K562 (cell line): ENCODE results near the gene ADAM15. TPM values are rescaled to one million over a fixed set of nuclear protein-coding genes. Genes with fewer than 3 reads are reported as not detected.

Experiments used
- CEBPZ ChIP-seq: fragments of 150-350 bp; IDR thresholded peaks from 2 replicates; pipeline ENCODE4 v1.6.1; 2014; ENCODE audit warnings: low read depth, mild to moderate bottlenecking, low read length, borderline replicate concordance
- ETS2 ChIP-seq: IDR thresholded peaks from 2 replicates; pipeline ENCODE4 v1.6.1; 2016; ENCODE audit warnings: borderline replicate concordance, missing genetic modification characterization, mild to moderate bottlenecking, moderate library complexity, missing compliant biosample characterization; ENCODE audit not compliant: poor library complexity, severe bottlenecking
- FIP1L1 ChIP-seq: fragments of 200-400 bp; formaldehyde crosslinking; IDR thresholded peaks from 2 replicates; pipeline ENCODE4 v1.6.1; 2018; ENCODE audit warnings: mild to moderate bottlenecking, low read depth, low read length; ENCODE audit not compliant: poor library complexity, severe bottlenecking
- FUS ChIP-seq: fragments of 200-400 bp; formaldehyde crosslinking; optimal IDR thresholded peaks from 2 replicates; pipeline ENCODE3; 2017; ENCODE audit warnings: low read depth, low read length
- HDAC6 ChIP-seq: IDR thresholded peaks from 2 replicates; pipeline ENCODE4 v1.6.1; 2012; ENCODE audit warnings: low read depth, mild to moderate bottlenecking, control low read depth, inconsistent platforms, low read length, moderate library complexity
- HLTF ChIP-seq: fragments of 450-650 bp; IDR thresholded peaks from 2 replicates; pipeline ENCODE4 v1.6.1; 2016
- KAT7 ChIP-seq: sonication (generic); formaldehyde crosslinking; IDR thresholded peaks from 2 replicates; pipeline ENCODE4 v1.8.0; 2022; ENCODE audit warnings: missing genetic modification reagents, mild to moderate bottlenecking, borderline replicate concordance
- KLF6 ChIP-seq: fragments of 250-450 bp; sonication (Bioruptor Pico); IDR thresholded peaks from 2 replicates; pipeline ENCODE4 v1.4.0; 2020; ENCODE audit warnings: mild to moderate bottlenecking, moderate library complexity, borderline replicate concordance
- NFIX ChIP-seq: fragments of 250-450 bp; sonication (Bioruptor Pico); IDR thresholded peaks from 2 replicates; pipeline ENCODE4 v1.4.0; 2020; ENCODE audit warnings: low read depth, mild to moderate bottlenecking, moderate library complexity
- RBM17 ChIP-seq: fragments of 200-400 bp; formaldehyde crosslinking; IDR thresholded peaks from 2 replicates; pipeline ENCODE4 v1.6.1; 2017; ENCODE audit warnings: low read depth, mild to moderate bottlenecking, low read length, borderline replicate concordance
- RBM22 ChIP-seq: fragments of 200-400 bp; formaldehyde crosslinking; IDR thresholded peaks from 2 replicates; pipeline ENCODE4 v1.6.1; 2018; ENCODE audit warnings: low read length, low read depth; ENCODE audit not compliant: poor library complexity, severe bottlenecking
- SMARCC2 ChIP-seq: fragments of 450-650 bp; IDR thresholded peaks from 2 replicates; pipeline ENCODE4 v1.6.1; 2017; ENCODE audit warnings: antibody characterized with exemption, moderate library complexity, mild to moderate bottlenecking, low read depth
- ZBTB17 ChIP-seq: fragments of 450-650 bp; formaldehyde crosslinking; IDR thresholded peaks from 2 replicates; pipeline ENCODE4 v1.4.0; 2020; ENCODE audit warnings: mild to moderate bottlenecking
- ZKSCAN1 ChIP-seq: fragments of 150-350 bp; IDR thresholded peaks from 2 replicates; pipeline ENCODE4 v1.6.1; 2016; ENCODE audit warnings: low read depth, low read length
- ZNF354B ChIP-seq: fragments of 250-450 bp; sonication (Bioruptor Pico); IDR thresholded peaks from 2 replicates; pipeline ENCODE4 v1.4.0; 2020
- ZNF445 ChIP-seq: fragments of 250-450 bp; sonication (Bioruptor Pico); IDR thresholded peaks from 2 replicates; pipeline ENCODE4 v1.4.0; 2020; ENCODE audit warnings: low read depth, mild to moderate bottlenecking, moderate library complexity
- polyA plus RNA-seq, 8 experiments: library from polyadenylated mRNA; depleted of rRNA in 4 of 8; stranded (reverse) in 5 of 8; unstranded in 3 of 8; fragments of >200 nt; fragmentation: Nextera tagmentation in 2 of 8; fragmentation: Illumina TruSeq in 1 of 8; extraction: Ambion mirVana in 2 of 8; extraction: Trizol in 1 of 8; gene quantifications; 2 replicates each; pipeline versions ENCODE4 v1.2.1 to v1.2.3, GENCODE V29; 2011 to 2014; ENCODE audit warnings: inconsistent platforms in 1 of 8, missing spikeins in 1 of 8
- total RNA-seq, 7 experiments: library from RNA; depleted of rRNA in 6 of 7; stranded (reverse); fragments of >200 nt in 6 of 7; fragmentation: Illumina TruSeq in 2 of 7; extraction: Trizol in 2 of 7; gene quantifications; 2 replicates each; pipeline versions ENCODE4 v1.2.1 to v1.2.3, GENCODE V29; 2011 to 2021; ENCODE audit warnings: low replicate concordance in 1 of 7
- TF ChIP-seq, protein P1 (sequence below): sonication (generic); formaldehyde crosslinking; IDR thresholded peaks from 2 replicates; pipeline ENCODE4 v1.8.1; 2023; ENCODE audit warnings: mild to moderate bottlenecking, missing genetic modification reagents
- TF ChIP-seq, protein P2 (sequence below): fragments of 250-450 bp; sonication (Bioruptor Pico); IDR thresholded peaks from 2 replicates; pipeline ENCODE4 v1.8.0; 2022; ENCODE audit warnings: inconsistent platforms, mild to moderate bottlenecking, moderate library complexity, borderline replicate concordance
- TF ChIP-seq, protein P3 (sequence below), 3 experiments: fragments of 200-800 bp in 1 of 3; sonication (Bioruptor generic) in 1 of 3; sonication (generic) in 1 of 3; formaldehyde crosslinking in 1 of 3; IDR thresholded peaks; 2 replicates each; pipeline versions ENCODE4 v1.6.1 to v1.8.0; 2016 to 2022; ENCODE audit warnings: mild to moderate bottlenecking in 2 of 3, missing compliant biosample characterization in 2 of 3, missing genetic modification characterization in 2 of 3, missing genetic modification reagents in 1 of 3

ADAM15 gene
- total and polyA plus RNA-seq, 9 of the 15 experiments (the other 6 are each of a cell fraction or from before 2014, with no cell fraction given): 0.69 to 72.3 (median 32.8) TPM

- TF ChIP-seq ZNF445 (CRISPR knock-in tag) (no peak), FUS (no peak), FIP1L1 (no peak), ZBTB17 (CRISPR knock-in tag) (no peak), KAT7 (CRISPR knock-in tag) (no peak), HLTF (no peak), KLF6 (CRISPR knock-in tag) (no peak; the same call in 1 of the 2 replicates), NFIX (no peak), RBM17 (no peak), HDAC6 (no peak), SMARCC2 (no peak), ZNF354B (no peak), RBM22 (no peak), ETS2 (no peak), ZKSCAN1 (no peak), CEBPZ (0 out of 2 replicates have a peak, but pooled peaks have one; percentile 1)
- TF ChIP-seq, protein P1, sequence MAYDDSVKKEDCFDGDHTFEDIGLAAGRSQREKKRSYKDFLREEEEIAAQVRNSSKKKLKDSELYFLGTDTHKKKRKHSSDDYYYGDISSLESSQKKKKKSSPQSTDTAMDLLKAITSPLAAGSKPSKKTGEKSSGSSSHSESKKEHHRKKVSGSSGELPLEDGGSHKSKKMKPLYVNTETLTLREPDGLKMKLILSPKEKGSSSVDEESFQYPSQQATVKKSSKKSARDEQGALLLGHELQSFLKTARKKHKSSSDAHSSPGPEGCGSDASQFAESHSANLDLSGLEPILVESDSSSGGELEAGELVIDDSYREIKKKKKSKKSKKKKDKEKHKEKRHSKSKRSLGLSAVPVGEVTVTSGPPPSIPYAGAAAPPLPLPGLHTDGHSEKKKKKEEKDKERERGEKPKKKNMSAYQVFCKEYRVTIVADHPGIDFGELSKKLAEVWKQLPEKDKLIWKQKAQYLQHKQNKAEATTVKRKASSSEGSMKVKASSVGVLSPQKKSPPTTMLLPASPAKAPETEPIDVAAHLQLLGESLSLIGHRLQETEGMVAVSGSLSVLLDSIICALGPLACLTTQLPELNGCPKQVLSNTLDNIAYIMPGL (CRISPR knock-in tag): peak; percentile 73; the same call in 1 of the 2 replicates
- TF ChIP-seq, protein P2, sequence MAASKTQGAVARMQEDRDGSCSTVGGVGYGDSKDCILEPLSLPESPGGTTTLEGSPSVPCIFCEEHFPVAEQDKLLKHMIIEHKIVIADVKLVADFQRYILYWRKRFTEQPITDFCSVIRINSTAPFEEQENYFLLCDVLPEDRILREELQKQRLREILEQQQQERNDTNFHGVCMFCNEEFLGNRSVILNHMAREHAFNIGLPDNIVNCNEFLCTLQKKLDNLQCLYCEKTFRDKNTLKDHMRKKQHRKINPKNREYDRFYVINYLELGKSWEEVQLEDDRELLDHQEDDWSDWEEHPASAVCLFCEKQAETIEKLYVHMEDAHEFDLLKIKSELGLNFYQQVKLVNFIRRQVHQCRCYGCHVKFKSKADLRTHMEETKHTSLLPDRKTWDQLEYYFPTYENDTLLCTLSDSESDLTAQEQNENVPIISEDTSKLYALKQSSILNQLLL: no peak
- TF ChIP-seq, protein P3, sequence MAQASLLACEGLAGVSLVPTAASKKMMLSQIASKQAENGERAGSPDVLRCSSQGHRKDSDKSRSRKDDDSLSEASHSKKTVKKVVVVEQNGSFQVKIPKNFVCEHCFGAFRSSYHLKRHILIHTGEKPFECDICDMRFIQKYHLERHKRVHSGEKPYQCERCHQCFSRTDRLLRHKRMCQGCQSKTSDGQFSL (CRISPR knock-in tag; IDR thresholded peaks at IDR 0.05): peak; percentile 51; the same call in 1 of the 2 replicates
- TF ChIP-seq, protein P3 (tag; IDR thresholded peaks at IDR 0.05): no peak
These were observed 33.8 kb downstream of the ADAM15 start (continued) for GRCh38 chr1:155084722-155085503.
